Neural cell (in vitro differentiated cells): ENCODE results near the gene ZBTB7C.

Experiments used
- CTCF ChIP-seq: fragments of 450-650 bp; IDR thresholded peaks from 2 replicates; pipeline ENCODE4 v1.5.1; 2014; ENCODE audit warnings: antibody characterized with exemption, mild to moderate bottlenecking, moderate library complexity; ENCODE audit not compliant: poor library complexity, severe bottlenecking
- EP300 ChIP-seq: fragments of 450-650 bp; conservative IDR thresholded peaks from 2 replicates; pipeline ENCODE4 v1.6.1; 2014; ENCODE audit warnings: antibody characterized with exemption, mild to moderate bottlenecking, moderate library complexity; ENCODE audit not compliant: poor library complexity, severe bottlenecking
- POLR2AphosphoS5 ChIP-seq: IDR thresholded peaks from 2 replicates; pipeline ENCODE4 v1.6.1; 2012
- RAD21 ChIP-seq: fragments of 450-650 bp; conservative IDR thresholded peaks from 2 replicates; pipeline ENCODE4 v1.6.1; 2014; ENCODE audit warnings: antibody characterized with exemption, mild to moderate bottlenecking, moderate library complexity
- TAF1 ChIP-seq: IDR thresholded peaks from 2 replicates; pipeline ENCODE4 v1.6.1; 2012; ENCODE audit warnings: low read depth

GRCh38 chr18:48142353-48142752 is 266.8 kb downstream of the ZBTB7C start:
- TF ChIP-seq EP300 = no peak
- TF ChIP-seq CTCF = no peak
- no peak for TF ChIP-seq POLR2AphosphoS5
- no peak for TF ChIP-seq RAD21
- no peak for TF ChIP-seq TAF1
